H9 (cell line): ENCODE results near the gene ZNF555. TPM values are rescaled to one million over a fixed set of nuclear protein-coding genes. Genes with fewer than 3 reads are reported as not detected.

Experiments used
- DNase-seq: peaks from one replicate; pipeline ENCODE4 v3.0.0-alpha.2; 2017
- H2AFZ ChIP-seq: one replicate; pipeline ENCODE4 v1.6.1; 2013; ENCODE audit warnings: mild to moderate bottlenecking, low read length, control low read depth, moderate library complexity
- H2AK5ac ChIP-seq: 2 replicates; pipeline ENCODE4 v1.6.1; 2013; ENCODE audit warnings: low read length, control low read depth, mixed read lengths; ENCODE audit not compliant: insufficient read length
- H2BK120ac ChIP-seq: one replicate; pipeline ENCODE4 v1.6.1; 2013; ENCODE audit warnings: low read depth, mild to moderate bottlenecking, low read length, control low read depth, inconsistent platforms; ENCODE audit not compliant: poor library complexity, severe bottlenecking
- H2BK12ac ChIP-seq: 2 replicates; pipeline ENCODE4 v1.6.1; 2013; ENCODE audit warnings: low read length, control low read depth, mixed read lengths, low read depth; ENCODE audit not compliant: insufficient read length
- H2BK15ac ChIP-seq: 2 replicates; pipeline ENCODE4 v1.6.1; 2013; ENCODE audit warnings: low read depth, low read length, control low read depth
- H2BK20ac ChIP-seq: one replicate; pipeline ENCODE4 v1.6.1; 2013; ENCODE audit warnings: low read depth, mild to moderate bottlenecking, low read length, control low read depth, inconsistent platforms; ENCODE audit not compliant: poor library complexity, severe bottlenecking
- H2BK5ac ChIP-seq: 2 replicates; pipeline ENCODE4 v1.6.1; 2013; ENCODE audit warnings: low read length, control low read depth, mixed read lengths; ENCODE audit not compliant: insufficient read length
- H3K14ac ChIP-seq: 2 replicates; pipeline ENCODE4 v1.6.1; 2013; ENCODE audit warnings: low read length, control low read depth; ENCODE audit not compliant: insufficient read depth
- H3K18ac ChIP-seq: 2 replicates; pipeline ENCODE4 v1.6.1; 2013; ENCODE audit warnings: low read depth, mild to moderate bottlenecking, mixed read lengths, low read length, control low read depth; ENCODE audit not compliant: insufficient read length
- H3K23ac ChIP-seq: 2 replicates; pipeline ENCODE4 v1.6.1; 2013; ENCODE audit warnings: low read length, control low read depth, mixed read lengths, low read depth; ENCODE audit not compliant: insufficient read length
- H3K23me2 ChIP-seq: 2 replicates; pipeline ENCODE4 v1.6.1; 2013; ENCODE audit warnings: low read depth, mild to moderate bottlenecking, mixed read lengths, low read length, control low read depth; ENCODE audit not compliant: insufficient read length, poor library complexity, severe bottlenecking
- H3K27ac ChIP-seq: 2 replicates; pipeline ENCODE4 v1.5.1; 2013; ENCODE audit warnings: low read length, control low read depth, mixed read lengths, low read depth; ENCODE audit not compliant: insufficient read length
- H3K27me3 ChIP-seq: 2 replicates; pipeline ENCODE4 v1.6.1; 2013; ENCODE audit warnings: low read length, control low read depth, inconsistent platforms; ENCODE audit not compliant: insufficient read depth
- H3K4ac ChIP-seq: 2 replicates; pipeline ENCODE4 v1.6.1; 2013; ENCODE audit warnings: low read depth, mild to moderate bottlenecking, control low read depth, inconsistent platforms, low read length, moderate library complexity
- H3K4me1 ChIP-seq: 2 replicates; pipeline ENCODE4 v1.6.1; 2013; ENCODE audit warnings: low read length, control low read depth, inconsistent platforms; ENCODE audit not compliant: insufficient read depth
- H3K4me2 ChIP-seq: 2 replicates; pipeline ENCODE4 v1.6.1; 2013; ENCODE audit warnings: low read length, control low read depth, mixed read lengths; ENCODE audit not compliant: insufficient read length, insufficient read depth
- H3K56ac ChIP-seq: 2 replicates; pipeline ENCODE4 v1.6.1; 2013; ENCODE audit warnings: low read depth, mild to moderate bottlenecking, mixed read lengths, low read length, control low read depth; ENCODE audit not compliant: insufficient read length
- H3K79me1 ChIP-seq: 2 replicates; pipeline ENCODE4 v1.6.1; 2013; ENCODE audit warnings: low read depth, mild to moderate bottlenecking, moderate library complexity, low read length, control low read depth, inconsistent platforms; ENCODE audit not compliant: insufficient read depth, poor library complexity, severe bottlenecking
- H3K79me2 ChIP-seq: 2 replicates; pipeline ENCODE4 v1.6.1; 2013; ENCODE audit warnings: low read length, control low read depth, inconsistent platforms; ENCODE audit not compliant: insufficient read depth
- H3K9ac ChIP-seq: 2 replicates; pipeline ENCODE4 v1.6.1; 2013; ENCODE audit warnings: low read length, control low read depth, mixed read lengths; ENCODE audit not compliant: insufficient read length; ENCODE audit errors: extremely low read depth
- H3K9me3 ChIP-seq: one replicate; pipeline ENCODE4 v1.6.1; 2013; ENCODE audit warnings: low read depth, low read length, inconsistent platforms; ENCODE audit not compliant: control insufficient read depth
- H3T11ph ChIP-seq: one replicate; pipeline ENCODE4 v1.6.1; 2013; ENCODE audit warnings: mild to moderate bottlenecking, low read length, control low read depth, inconsistent platforms
- H4K20me1 ChIP-seq: one replicate; pipeline ENCODE4 v1.6.1; 2013; ENCODE audit not compliant: control insufficient read depth, insufficient read length, insufficient read depth
- H4K5ac ChIP-seq: 2 replicates; pipeline ENCODE4 v1.6.1; 2013; ENCODE audit warnings: low read depth, mild to moderate bottlenecking, mixed read lengths, low read length, control low read depth; ENCODE audit not compliant: insufficient read length
- H4K8ac ChIP-seq: replicated peaks from 2 replicates; pipeline ENCODE4 v1.6.1; 2013; ENCODE audit warnings: low read length, control low read depth, mixed read lengths, low read depth; ENCODE audit not compliant: insufficient read length
- H4K91ac ChIP-seq: 2 replicates; pipeline ENCODE4 v1.6.1; 2013; ENCODE audit warnings: low read depth, mild to moderate bottlenecking, moderate library complexity, mixed read lengths, low read length, control low read depth; ENCODE audit not compliant: insufficient read length
- H3K27ac Mint-ChIP-seq, 3 experiments: 2 replicates in 2 of 3; 3 replicates in 1 of 3; pipeline ENCODE4 v1.8.0; 2020 to 2021; ENCODE audit warnings: mixed read lengths in 3 of 3, mild to moderate bottlenecking in 1 of 3, moderate library complexity in 1 of 3
- H3K27me3 Mint-ChIP-seq: 2 replicates; pipeline ENCODE4 v1.8.0; 2021; ENCODE audit warnings: low read depth, mild to moderate bottlenecking, moderate library complexity, mixed read lengths
- H3K36me3 Mint-ChIP-seq, 3 experiments: 2 replicates in 2 of 3; 3 replicates in 1 of 3; pipeline ENCODE4 v1.8.0; 2020 to 2021; ENCODE audit warnings: low read depth in 3 of 3, mixed read lengths in 3 of 3; ENCODE audit not compliant: insufficient read depth in 1 of 3
- H3K4me1 Mint-ChIP-seq, 2 experiments: 2 replicates each; pipeline ENCODE4 v1.8.0; 2020; ENCODE audit warnings: mixed read lengths in 2 of 2
- H3K4me3 Mint-ChIP-seq, 2 experiments: 2 replicates in 1 of 2; 3 replicates in 1 of 2; pipeline ENCODE4 v1.8.0; 2020 to 2021; ENCODE audit warnings: mild to moderate bottlenecking in 2 of 2, mixed read lengths in 2 of 2, moderate library complexity in 1 of 2
- H3K9me3 Mint-ChIP-seq, 2 experiments: 2 replicates in 1 of 2; 3 replicates in 1 of 2; pipeline ENCODE4 v1.8.0; 2020; ENCODE audit warnings: mild to moderate bottlenecking in 2 of 2, mixed read lengths in 2 of 2, moderate library complexity in 1 of 2
- WGBS: extraction: QIAGEN DNeasy Blood & Tissue Kit; methylation state at CpG from one replicate; pipeline ENCODE4 v1.1.7; 2013; ENCODE audit warnings: missing lambda C conversion rate, low lambda C conversion rate, mixed read lengths; ENCODE audit not compliant: insufficient read length; ENCODE audit errors: extremely low coverage; 5-methylcytosine and 5-hydroxymethylcytosine counted together
- total RNA-seq: library from RNA; stranded (reverse); gene quantifications from 2 replicates; pipeline ENCODE4 v1.2.1, GENCODE V29; 2021
- TF ChIP-seq, protein P1 (sequence below): fragments of 200-600 bp; sonication (generic); conservative IDR thresholded peaks from 3 replicates; pipeline ENCODE4 v1.8.0; 2021; ENCODE audit warnings: antibody characterized with exemption, mild to moderate bottlenecking

The ZNF555 gene
- total RNA-seq, 1 experiment from 2014 or later = 7.8 TPM

DNA sequence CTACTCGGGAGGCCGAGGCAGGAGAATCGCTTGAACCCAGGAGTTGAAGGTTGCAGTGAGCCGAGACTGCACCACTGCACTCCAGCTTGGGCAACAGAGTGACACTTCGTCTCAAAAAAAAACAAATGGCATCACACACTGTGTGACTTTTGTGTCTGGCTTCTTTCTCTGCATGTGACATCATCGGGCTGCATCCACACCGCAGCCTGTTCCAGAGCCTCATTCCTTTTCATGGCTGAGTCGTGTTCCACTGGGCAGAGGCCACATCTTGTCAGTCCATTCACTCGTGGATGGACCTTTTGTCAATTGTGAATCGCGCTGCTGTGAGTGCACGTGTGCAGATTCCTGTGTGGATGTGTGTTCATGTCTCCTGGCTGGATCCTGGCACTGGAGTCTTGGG lies 47.7 kb upstream of the ZNF555 start:
- Histone ChIP-seq H2BK120ac (no peak overlapping the region), H3K4me1 (no peaks in the 10 kb centered on the region), H2BK5ac (no peak overlapping the region), H3K18ac (no peak overlapping the region), H3K27ac (no peak overlapping the region), H4K8ac (no peak overlapping the region), H3K56ac (no peak overlapping the region), H2AK5ac (no peak overlapping the region), H4K5ac (no peak overlapping the region), H2BK12ac (no peak overlapping the region), H3K9me3 (no peaks in the 10 kb centered on the region), H4K91ac (no peak overlapping the region), H3K23me2 (no peaks in the 10 kb centered on the region), H4K20me1 (no peaks in the 10 kb centered on the region), H3K14ac (no peak overlapping the region), H3K4me2 (no peak overlapping the region), H3K79me2 (no peaks in the 10 kb centered on the region; the same call in 1 of the 2 replicates), H2AFZ (no peak overlapping the region), H2BK20ac (no peak overlapping the region), H3K23ac (no peak overlapping the region), H3K27me3 (no peaks in the 10 kb centered on the region), H2BK15ac (no peak overlapping the region), H3T11ph (no peak overlapping the region), H3K79me1 (no peaks in the 10 kb centered on the region), H3K4ac (no peak overlapping the region), H3K9ac (no peak overlapping the region)
- TF ChIP-seq, protein P1, sequence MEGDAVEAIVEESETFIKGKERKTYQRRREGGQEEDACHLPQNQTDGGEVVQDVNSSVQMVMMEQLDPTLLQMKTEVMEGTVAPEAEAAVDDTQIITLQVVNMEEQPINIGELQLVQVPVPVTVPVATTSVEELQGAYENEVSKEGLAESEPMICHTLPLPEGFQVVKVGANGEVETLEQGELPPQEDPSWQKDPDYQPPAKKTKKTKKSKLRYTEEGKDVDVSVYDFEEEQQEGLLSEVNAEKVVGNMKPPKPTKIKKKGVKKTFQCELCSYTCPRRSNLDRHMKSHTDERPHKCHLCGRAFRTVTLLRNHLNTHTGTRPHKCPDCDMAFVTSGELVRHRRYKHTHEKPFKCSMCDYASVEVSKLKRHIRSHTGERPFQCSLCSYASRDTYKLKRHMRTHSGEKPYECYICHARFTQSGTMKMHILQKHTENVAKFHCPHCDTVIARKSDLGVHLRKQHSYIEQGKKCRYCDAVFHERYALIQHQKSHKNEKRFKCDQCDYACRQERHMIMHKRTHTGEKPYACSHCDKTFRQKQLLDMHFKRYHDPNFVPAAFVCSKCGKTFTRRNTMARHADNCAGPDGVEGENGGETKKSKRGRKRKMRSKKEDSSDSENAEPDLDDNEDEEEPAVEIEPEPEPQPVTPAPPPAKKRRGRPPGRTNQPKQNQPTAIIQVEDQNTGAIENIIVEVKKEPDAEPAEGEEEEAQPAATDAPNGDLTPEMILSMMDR = no peak
- DNase-seq = no peak
- no CpG with 5 or more reads among the region's 12 CpGs for WGBS
- no peak overlapping the region for H3K27ac Mint-ChIP-seq
- H3K4me1 Mint-ChIP-seq = peaks cover 0 to 2% of the 10 kb centered on the region in 2 experiments; a peak in 1 of 4 replicates
- no peaks in the 10 kb centered on the region for H3K27me3 Mint-ChIP-seq
- H3K36me3 Mint-ChIP-seq = peaks cover 49 to 77% (median 76%) of the 10 kb centered on the region in 3 experiments
- H3K9me3 Mint-ChIP-seq = no peaks in the 10 kb centered on the region
- H3K4me3 Mint-ChIP-seq = no peak overlapping the region
